NCI-H2227 (cell line): ENCODE data around the gene ZSCAN21.

Source experiments
- DNase-seq: peaks from one replicate; lab custom pipeline; 2025; ENCODE audit not compliant: unreplicated experiment; lab: John Stamatoyannopoulos, UW

The ZSCAN21 gene

GRCh38 chr7:100098913-100099312, 49.3 kb downstream of the ZSCAN21 start:
- no peak for DNase-seq

- DNase-seq, result no peak
These were observed 49.9 kb downstream of the ZSCAN21 start for GRCh38 chr7:100099452-100099851.

- DNase-seq, result peak; percentile 99
These were observed 50.9 kb downstream of the ZSCAN21 start for GRCh38 chr7:100100420-100101015.

- DNase-seq, result peak; percentile 100
These were observed 51.7 kb downstream of the ZSCAN21 start, which contains the start of the genes AP4M1 and MCM7 for GRCh38 chr7:100101016-100101862. Gene AP4M1 (plus strand): TSS chr7:100101643. CDS start chr7:100101715, 72 bp downstream. Gene MCM7 (minus strand): TSS chr7:100101397. CDS start chr7:100101294, 103 bp downstream.

- no peak for DNase-seq
These were observed 53.6 kb downstream of the ZSCAN21 start for GRCh38 chr7:100102950-100103840.

- DNase-seq, result no peak
These were observed 56.0 kb downstream of the ZSCAN21 start for GRCh38 chr7:100105534-100105933.

GRCh38 chr7:100106633-100107032, 57.1 kb downstream of the ZSCAN21 start:
- no peak for DNase-seq

GRCh38 chr7:100107125-100107737, 57.7 kb downstream of the ZSCAN21 start:
- no peak for DNase-seq

GRCh38 chr7:100107890-100108289, 58.3 kb downstream of the ZSCAN21 start:
- no peak for DNase-seq

- DNase-seq, result no peak
These were observed 60.1 kb downstream of the ZSCAN21 start for GRCh38 chr7:100109521-100110163.

- DNase-seq, result no peak
These were observed 61.6 kb downstream of the ZSCAN21 start for GRCh38 chr7:100111156-100111555.

- no peak for DNase-seq
These were observed 62.3 kb downstream of the ZSCAN21 start for GRCh38 chr7:100111914-100112313.
